ENCODE measurements around the gene LCE1D.

Gene LCE1D

DNA sequence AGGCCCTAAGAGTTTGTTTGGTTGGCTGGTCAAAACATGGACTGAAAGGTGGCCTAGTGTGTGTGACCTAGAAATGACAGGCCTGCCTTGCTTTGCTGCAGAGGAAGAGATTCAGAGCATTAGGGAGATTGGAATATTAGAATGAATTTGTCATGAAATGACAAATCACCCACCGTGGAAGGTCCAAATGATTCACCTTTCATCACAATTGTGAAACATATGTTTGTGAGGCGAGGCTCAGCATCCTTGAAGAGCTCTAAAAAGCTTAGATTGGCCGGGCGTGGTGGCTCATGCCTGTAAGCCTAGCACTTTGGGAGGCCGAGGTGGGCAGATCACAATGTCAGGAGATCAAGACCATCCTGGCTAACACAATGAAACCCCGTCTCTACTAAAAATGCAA is 20.8 kb downstream of the LCE1D start:
- no peak for DNase-seq

DNA sequence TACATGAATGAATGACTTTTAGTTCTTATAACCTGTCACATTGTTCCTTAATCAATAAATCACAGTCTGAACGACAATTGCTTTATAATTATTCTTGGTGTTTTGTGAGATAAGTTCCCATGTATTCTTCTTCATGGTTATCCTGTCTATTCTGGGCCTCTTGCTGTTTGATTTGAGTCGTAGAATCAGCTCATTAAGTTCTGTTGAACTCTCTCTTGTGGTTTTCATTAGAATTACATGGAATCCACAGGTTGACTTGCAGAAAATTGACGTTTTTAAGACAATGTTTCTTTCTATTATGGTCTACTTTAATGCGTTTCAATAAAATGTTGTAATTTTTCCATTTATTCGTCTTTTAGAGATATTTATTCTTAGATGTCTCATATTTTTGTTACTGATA is 26.8 kb downstream of the LCE1D start:
- no peak for DNase-seq

DNA sequence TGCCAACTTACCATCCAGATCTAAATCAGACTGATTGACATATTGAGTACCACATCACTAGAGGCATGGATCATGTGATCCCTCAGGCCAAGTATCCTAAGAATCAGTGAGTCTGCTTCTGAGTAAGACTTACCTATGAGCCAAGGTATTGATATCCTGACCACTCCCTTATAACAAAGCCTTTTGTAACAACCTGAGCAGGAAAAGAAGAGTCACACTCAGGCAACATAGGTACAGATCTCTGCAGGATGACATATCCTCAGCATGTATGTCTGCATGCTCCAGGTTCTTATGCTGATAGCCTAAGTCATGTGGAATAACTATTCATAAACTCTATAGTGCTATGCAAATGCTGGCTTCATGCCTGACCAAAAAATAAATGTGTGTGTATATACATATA is 28.4 kb downstream of the LCE1D start:
- no peak for DNase-seq

DNA sequence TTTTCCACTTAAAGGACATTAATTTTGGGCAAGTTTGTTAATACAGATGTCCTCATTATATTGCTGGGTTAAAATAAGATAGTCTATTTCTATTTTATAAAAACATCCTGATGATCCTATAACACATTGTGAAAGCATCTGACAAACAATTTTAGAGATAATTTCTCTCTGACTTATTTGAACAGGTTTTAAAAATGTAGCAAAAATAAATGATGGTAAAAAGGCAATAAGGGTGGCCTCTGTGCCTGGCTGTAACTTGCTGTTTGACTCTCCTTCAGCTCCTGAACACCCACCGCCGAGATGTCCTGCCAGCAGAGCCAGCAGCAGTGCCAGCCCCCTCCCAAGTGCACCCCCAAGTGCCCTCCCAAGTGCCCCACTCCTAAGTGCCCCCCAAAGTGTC is 30.7 kb downstream of the LCE1D start, which contains the start of gene LCE1A:
Gene LCE1A (plus strand): TSS at position 301 of the 400 bp plus-strand sequence. CDS start 0 bp downstream, at position 301.
- no peak for DNase-seq

DNA sequence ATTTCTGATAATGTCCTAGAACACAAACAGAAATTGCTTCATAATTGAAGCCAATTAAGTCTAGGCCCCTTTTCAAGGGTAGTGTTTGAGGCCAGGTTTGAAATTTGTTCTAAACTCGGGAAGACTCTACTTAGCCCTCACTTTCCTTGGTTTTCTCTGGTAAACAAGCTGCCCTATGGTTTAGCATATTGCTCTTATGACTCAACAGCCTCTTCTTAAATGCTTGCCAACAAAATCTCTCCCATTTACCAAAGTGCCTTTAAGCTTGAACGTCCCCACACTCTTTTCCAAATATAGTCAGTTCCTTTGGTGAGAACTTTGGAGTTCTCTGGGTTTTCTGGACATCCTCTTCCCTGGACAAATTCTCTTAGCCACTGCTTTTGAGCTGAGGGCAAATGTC is 40.3 kb downstream of the LCE1D start:
- DNase-seq: no peak

DNA sequence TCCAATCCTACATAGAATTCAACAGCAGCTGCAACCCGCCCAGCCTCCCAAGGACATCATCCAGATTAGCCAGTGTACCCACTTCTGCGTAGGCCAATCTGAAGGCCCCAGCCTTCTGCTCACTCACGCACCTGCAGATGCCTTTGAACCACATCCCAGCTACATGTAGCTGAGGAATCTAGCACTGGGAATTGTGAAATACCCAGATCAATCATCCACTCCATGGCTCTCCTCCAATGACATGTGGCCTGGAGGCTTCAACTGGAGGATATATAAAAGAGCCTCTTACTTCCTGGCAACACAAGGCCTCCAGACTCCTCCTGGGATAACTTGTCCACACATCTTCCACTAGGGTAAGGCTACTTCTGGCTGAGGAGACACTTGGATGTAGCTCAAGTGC is 46.0 kb downstream of the LCE1D start, which contains the start of gene LCE6A:
Gene LCE6A (plus strand): TSS at position 301 of the 400 bp plus-strand sequence. CDS start 665 bp downstream, outside the sequence.
- DNase-seq: no peak
